HepG2 (cell line): ENCODE data around the gene PIEZO1. TPM values are rescaled to one million over a fixed set of nuclear protein-coding genes. Genes with fewer than 3 reads are reported as not detected.

ENCODE experiments used
- GZF1 ChIP-seq: sonication (generic); formaldehyde crosslinking; IDR thresholded peaks from 2 replicates; pipeline ENCODE4 v1.5.1; 2020; ENCODE audit warnings: mild to moderate bottlenecking, missing genetic modification reagents
- RNF2 ChIP-seq: fragments of 450-650 bp; conservative IDR thresholded peaks from 2 replicates; pipeline ENCODE4 v1.6.1; 2016; ENCODE audit warnings: low read depth
- TARDBP ChIP-seq: sonication (generic); formaldehyde crosslinking; IDR thresholded peaks from 2 replicates; pipeline ENCODE4 v1.8.0; 2022; ENCODE audit warnings: mild to moderate bottlenecking, missing genetic modification reagents
- ZNF562 ChIP-seq: sonication (generic); formaldehyde crosslinking; IDR thresholded peaks from 2 replicates; pipeline ENCODE4 v1.8.0; 2022; ENCODE audit warnings: missing genetic modification reagents, borderline replicate concordance
- polyA plus RNA-seq, 8 experiments: library from polyadenylated mRNA; depleted of rRNA in 3 of 8; stranded (reverse) in 7 of 8; unstranded in 1 of 8; fragments of >200 nt; fragmentation: Illumina TruSeq in 4 of 8; extraction: Trizol in 4 of 8; gene quantifications; 2 replicates each; pipeline versions ENCODE4 v1.2.1 to v1.2.3, GENCODE V29; 2011 to 2016; ENCODE audit warnings: low read depth in 4 of 8, missing spikeins in 1 of 8, mixed read lengths in 1 of 8; ENCODE audit not compliant: insufficient read depth in 1 of 8
- total RNA-seq, 5 experiments: library from RNA; depleted of rRNA; stranded (reverse); fragments of >200 nt; fragmentation: Illumina TruSeq; extraction: Trizol; gene quantifications; 2 replicates each; pipeline ENCODE4 v1.2.3, GENCODE V29; 2016; ENCODE audit warnings: low read depth in 1 of 5
- TF ChIP-seq, protein P1 (sequence below): sonication (generic); formaldehyde crosslinking; conservative IDR thresholded peaks from 2 replicates; pipeline ENCODE4 v1.4.0; 2020; ENCODE audit warnings: missing genetic modification reagents
- TF ChIP-seq, protein P2 (sequence below): sonication (generic); formaldehyde crosslinking; IDR thresholded peaks from 2 replicates; pipeline ENCODE4 v1.8.0; 2023; ENCODE audit warnings: mild to moderate bottlenecking, missing genetic modification reagents
- TF ChIP-seq, protein P3 (sequence below): sonication (generic); formaldehyde crosslinking; IDR thresholded peaks from 2 replicates; pipeline ENCODE4 v1.4.0; 2020; ENCODE audit warnings: mild to moderate bottlenecking, missing genetic modification reagents

The PIEZO1 gene
- total and polyA plus RNA-seq, 2 of the 13 experiments (the other 11 are each of a cell fraction or from before 2014, with no cell fraction given) = 67.9 to 85.0 TPM

DNA sequence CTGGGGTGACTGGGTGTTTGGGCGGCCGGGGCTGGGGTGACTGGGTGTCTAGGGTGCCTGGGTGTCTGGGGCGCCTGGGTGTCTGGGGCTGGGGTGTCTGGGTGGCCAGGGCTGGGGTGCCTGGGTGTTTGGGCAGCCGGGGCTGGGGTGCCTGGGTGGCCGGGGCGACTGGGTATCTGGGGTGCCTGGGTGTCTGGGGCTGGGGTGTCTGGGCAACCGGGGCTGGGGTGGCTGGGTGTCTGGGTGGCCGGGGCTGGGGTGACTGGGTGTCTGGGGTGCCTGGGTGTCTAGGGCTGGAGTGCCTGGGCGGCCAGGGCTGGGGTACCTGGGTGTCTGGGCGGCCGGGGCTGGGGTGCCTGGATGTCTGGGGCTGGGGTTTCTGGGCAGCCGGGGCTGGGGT lies 40.1 kb upstream of the PIEZO1 start (continued):
- TF ChIP-seq ZNF562 (CRISPR knock-in tag) (no peak), GZF1 (CRISPR knock-in tag) (no peak), RNF2 (no peak), TARDBP (CRISPR knock-in tag) (no peak)
- TF ChIP-seq, protein P1, sequence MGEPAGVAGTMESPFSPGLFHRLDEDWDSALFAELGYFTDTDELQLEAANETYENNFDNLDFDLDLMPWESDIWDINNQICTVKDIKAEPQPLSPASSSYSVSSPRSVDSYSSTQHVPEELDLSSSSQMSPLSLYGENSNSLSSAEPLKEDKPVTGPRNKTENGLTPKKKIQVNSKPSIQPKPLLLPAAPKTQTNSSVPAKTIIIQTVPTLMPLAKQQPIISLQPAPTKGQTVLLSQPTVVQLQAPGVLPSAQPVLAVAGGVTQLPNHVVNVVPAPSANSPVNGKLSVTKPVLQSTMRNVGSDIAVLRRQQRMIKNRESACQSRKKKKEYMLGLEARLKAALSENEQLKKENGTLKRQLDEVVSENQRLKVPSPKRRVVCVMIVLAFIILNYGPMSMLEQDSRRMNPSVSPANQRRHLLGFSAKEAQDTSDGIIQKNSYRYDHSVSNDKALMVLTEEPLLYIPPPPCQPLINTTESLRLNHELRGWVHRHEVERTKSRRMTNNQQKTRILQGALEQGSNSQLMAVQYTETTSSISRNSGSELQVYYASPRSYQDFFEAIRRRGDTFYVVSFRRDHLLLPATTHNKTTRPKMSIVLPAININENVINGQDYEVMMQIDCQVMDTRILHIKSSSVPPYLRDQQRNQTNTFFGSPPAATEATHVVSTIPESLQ (CRISPR knock-in tag) = no peak
- TF ChIP-seq, protein P2, sequence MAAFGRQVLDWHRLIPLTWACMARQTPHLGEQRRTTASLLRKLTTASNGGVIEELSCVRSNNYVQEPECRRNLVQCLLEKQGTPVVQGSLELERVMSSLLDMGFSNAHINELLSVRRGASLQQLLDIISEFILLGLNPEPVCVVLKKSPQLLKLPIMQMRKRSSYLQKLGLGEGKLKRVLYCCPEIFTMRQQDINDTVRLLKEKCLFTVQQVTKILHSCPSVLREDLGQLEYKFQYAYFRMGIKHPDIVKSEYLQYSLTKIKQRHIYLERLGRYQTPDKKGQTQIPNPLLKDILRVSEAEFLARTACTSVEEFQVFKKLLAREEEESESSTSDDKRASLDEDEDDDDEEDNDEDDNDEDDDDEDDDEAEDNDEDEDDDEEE = no peak
- TF ChIP-seq, protein P3, sequence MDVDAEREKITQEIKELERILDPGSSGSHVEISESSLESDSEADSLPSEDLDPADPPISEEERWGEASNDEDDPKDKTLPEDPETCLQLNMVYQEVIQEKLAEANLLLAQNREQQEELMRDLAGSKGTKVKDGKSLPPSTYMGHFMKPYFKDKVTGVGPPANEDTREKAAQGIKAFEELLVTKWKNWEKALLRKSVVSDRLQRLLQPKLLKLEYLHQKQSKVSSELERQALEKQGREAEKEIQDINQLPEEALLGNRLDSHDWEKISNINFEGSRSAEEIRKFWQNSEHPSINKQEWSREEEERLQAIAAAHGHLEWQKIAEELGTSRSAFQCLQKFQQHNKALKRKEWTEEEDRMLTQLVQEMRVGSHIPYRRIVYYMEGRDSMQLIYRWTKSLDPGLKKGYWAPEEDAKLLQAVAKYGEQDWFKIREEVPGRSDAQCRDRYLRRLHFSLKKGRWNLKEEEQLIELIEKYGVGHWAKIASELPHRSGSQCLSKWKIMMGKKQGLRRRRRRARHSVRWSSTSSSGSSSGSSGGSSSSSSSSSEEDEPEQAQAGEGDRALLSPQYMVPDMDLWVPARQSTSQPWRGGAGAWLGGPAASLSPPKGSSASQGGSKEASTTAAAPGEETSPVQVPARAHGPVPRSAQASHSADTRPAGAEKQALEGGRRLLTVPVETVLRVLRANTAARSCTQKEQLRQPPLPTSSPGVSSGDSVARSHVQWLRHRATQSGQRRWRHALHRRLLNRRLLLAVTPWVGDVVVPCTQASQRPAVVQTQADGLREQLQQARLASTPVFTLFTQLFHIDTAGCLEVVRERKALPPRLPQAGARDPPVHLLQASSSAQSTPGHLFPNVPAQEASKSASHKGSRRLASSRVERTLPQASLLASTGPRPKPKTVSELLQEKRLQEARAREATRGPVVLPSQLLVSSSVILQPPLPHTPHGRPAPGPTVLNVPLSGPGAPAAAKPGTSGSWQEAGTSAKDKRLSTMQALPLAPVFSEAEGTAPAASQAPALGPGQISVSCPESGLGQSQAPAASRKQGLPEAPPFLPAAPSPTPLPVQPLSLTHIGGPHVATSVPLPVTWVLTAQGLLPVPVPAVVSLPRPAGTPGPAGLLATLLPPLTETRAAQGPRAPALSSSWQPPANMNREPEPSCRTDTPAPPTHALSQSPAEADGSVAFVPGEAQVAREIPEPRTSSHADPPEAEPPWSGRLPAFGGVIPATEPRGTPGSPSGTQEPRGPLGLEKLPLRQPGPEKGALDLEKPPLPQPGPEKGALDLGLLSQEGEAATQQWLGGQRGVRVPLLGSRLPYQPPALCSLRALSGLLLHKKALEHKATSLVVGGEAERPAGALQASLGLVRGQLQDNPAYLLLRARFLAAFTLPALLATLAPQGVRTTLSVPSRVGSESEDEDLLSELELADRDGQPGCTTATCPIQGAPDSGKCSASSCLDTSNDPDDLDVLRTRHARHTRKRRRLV (CRISPR knock-in tag) = no peak
